Fibroblast of lung (primary cell): ENCODE measurements around the gene ADRA2C.

Source experiments
- CTCF ChIP-seq, 2 donors: IDR thresholded peaks in 1 of 2; conservative IDR thresholded peaks in 1 of 2; 1 replicate in 1 of 2; 2 replicates in 1 of 2; pipeline ENCODE4 v1.5.1; 2011 to 2012; ENCODE audit warnings: low read length in 2 of 2, control low read depth in 1 of 2, inconsistent platforms in 1 of 2, low read depth in 1 of 2, mild to moderate bottlenecking in 1 of 2
- EZH2 ChIP-seq: IDR thresholded peaks from 2 replicates; pipeline ENCODE4 v1.5.1; 2012; ENCODE audit warnings: low read length, control low read depth, mild to moderate bottlenecking; ENCODE audit errors: missing control alignments

GRCh38 chr4:3810796-3811485 is 44.8 kb downstream of the ADRA2C start:
- no peak for TF ChIP-seq CTCF (conservative IDR thresholded peaks at IDR 0.05 in 1 of 2, IDR thresholded peaks at IDR 0.05 in 1 of 2; ENCODE audit: low read depth in 1 of 2, low read length in 2 of 2)
- no peak for TF ChIP-seq EZH2
